ENCODE results near the gene SYAP1. TPM values are rescaled to one million over a fixed set of nuclear protein-coding genes. Genes with fewer than 3 reads are reported as not detected.

The SYAP1 gene
- total RNA-seq, 4 donors from 2014 or later, result 16.7 to 20.9 (median 18.9) TPM

- H3K36me3 ChIP-seq, result peaks cover 25% of the 10 kb centered on the region
- H3K4me3 ChIP-seq, result no peak overlapping the region
- H3K4me1 ChIP-seq, result no peaks in the 10 kb centered on the region
- H3K27ac ChIP-seq, result no peak overlapping the region
- no peaks in the 10 kb centered on the region for H3K27me3 ChIP-seq
- no peaks in the 10 kb centered on the region for H3K9me3 ChIP-seq
- 87% methylated on average over 1 of the region's 1 CpG for WGBS
- no peak for DNase-seq (ENCODE audit: low spot score in 2 of 2)
- TF ChIP-seq POLR2A (IDR thresholded peaks at IDR 0.05) (no peak), CTCF (IDR thresholded peaks at IDR 0.05) (no peak), EP300 (IDR thresholded peaks at IDR 0.05) (no peak)
Observed at GRCh38 chrX:16762579-16762978, 43.2 kb downstream of the SYAP1 start.

GRCh38 chrX:16765594-16765993 is 46.2 kb downstream of the SYAP1 start:
- 80% methylated on average over 2 of the region's 2 CpGs for WGBS
- H3K9me3 ChIP-seq, result no peaks in the 10 kb centered on the region
- TF ChIP-seq POLR2A (IDR thresholded peaks at IDR 0.05), result no peak
- TF ChIP-seq POLR2AphosphoS5 (IDR thresholded peaks at IDR 0.05), result no peak

GRCh38 chrX:16770970-16771482 is 51.6 kb downstream of the SYAP1 start:
- 80% methylated on average over 2 of the region's 2 CpGs for WGBS
- no peak for DNase-seq (ENCODE audit: low spot score in 2 of 2)
- Histone ChIP-seq H3K27me3 (no peaks in the 10 kb centered on the region), H3K4me3 (no peak overlapping the region), H3K36me3 (no peaks in the 10 kb centered on the region), H3K27ac (no peak overlapping the region), H3K9me3 (no peaks in the 10 kb centered on the region), H3K4me1 (no peaks in the 10 kb centered on the region)
- TF ChIP-seq POLR2A (IDR thresholded peaks at IDR 0.05) (no peak), EP300 (IDR thresholded peaks at IDR 0.05) (no peak)

More at GRCh38 chrX:16765594-16765993, 46.2 kb downstream of the SYAP1 start:
- Histone ChIP-seq H3K27me3 (no peaks in the 10 kb centered on the region), H3K4me3 (no peak overlapping the region), H3K4me1 (no peaks in the 10 kb centered on the region), H3K36me3 (no peaks in the 10 kb centered on the region), H3K27ac (no peak overlapping the region)
- no peak for DNase-seq (ENCODE audit: low spot score in 2 of 2)

GRCh38 chrX:16771483-16772398 is 52.3 kb downstream of the SYAP1 start:
- H3K4me1 ChIP-seq, result no peaks in the 10 kb centered on the region
- H3K27me3 ChIP-seq, result no peaks in the 10 kb centered on the region
- 54% methylated on average over 16 of the region's 16 CpGs for WGBS
- no peak overlapping the region for H3K27ac ChIP-seq
- H3K4me3 ChIP-seq, result no peak overlapping the region
- no peaks in the 10 kb centered on the region for H3K36me3 ChIP-seq
- TF ChIP-seq POLR2AphosphoS5 (IDR thresholded peaks at IDR 0.05) (no peak), CTCF (IDR thresholded peaks at IDR 0.05) (no peak), EP300 (IDR thresholded peaks at IDR 0.05) (no peak), POLR2A (IDR thresholded peaks at IDR 0.05) (no peak)
- no peak for DNase-seq (ENCODE audit: low spot score in 2 of 2)
- H3K9me3 ChIP-seq, result no peaks in the 10 kb centered on the region

GRCh38 chrX:16772460-16772859 is 53.0 kb downstream of the SYAP1 start:
- no peaks in the 10 kb centered on the region for H3K4me1 ChIP-seq
- H3K4me3 ChIP-seq, result no peak overlapping the region
- H3K27me3 ChIP-seq, result no peaks in the 10 kb centered on the region
- WGBS, result 96% methylated on average over 6 of the region's 6 CpGs
- TF ChIP-seq POLR2A (IDR thresholded peaks at IDR 0.05) (no peak), POLR2AphosphoS5 (IDR thresholded peaks at IDR 0.05) (no peak), CTCF (IDR thresholded peaks at IDR 0.05) (no peak), EP300 (IDR thresholded peaks at IDR 0.05) (no peak)
- no peaks in the 10 kb centered on the region for H3K9me3 ChIP-seq
- H3K27ac ChIP-seq, result no peak overlapping the region
- H3K36me3 ChIP-seq, result no peaks in the 10 kb centered on the region
- no peak for DNase-seq (ENCODE audit: low spot score in 2 of 2)

- Histone ChIP-seq H3K36me3 (no peaks in the 10 kb centered on the region), H3K27me3 (no peaks in the 10 kb centered on the region), H3K9me3 (no peaks in the 10 kb centered on the region), H3K4me3 (no peak overlapping the region), H3K4me1 (no peaks in the 10 kb centered on the region), H3K27ac (no peak overlapping the region)
- DNase-seq (ENCODE audit: low spot score in 2 of 2), result no peak
- WGBS, result 98% methylated on average over 2 of the region's 2 CpGs
- TF ChIP-seq CTCF (IDR thresholded peaks at IDR 0.05) (no peak), EP300 (IDR thresholded peaks at IDR 0.05) (no peak), POLR2AphosphoS5 (IDR thresholded peaks at IDR 0.05) (no peak), POLR2A (IDR thresholded peaks at IDR 0.05) (no peak)
Observed at GRCh38 chrX:16774746-16775145, 55.3 kb downstream of the SYAP1 start.

Measured in suprapubic skin (tissue), 4 donors.